HEK293T (cell line): ENCODE data around the gene HMGA1.
"Not testable (repeated sequence)": the region's sequence is repeated elsewhere in the genome, so short reads cannot be mapped to it uniquely, and the experiment has no call there.

Experiments
- CTCF ChIA-PET: fragments of 350-600 bp; formaldehyde crosslinking; extraction: SDS; loops from one replicate; lab custom pipeline; 2021; ENCODE audit warnings: antibody characterized with exemption, inconsistent platforms; lab: Yijun Ruan, JAX
- POLR2A ChIA-PET: fragments of 350-600 bp; formaldehyde crosslinking; extraction: SDS; loops from one replicate; lab custom pipeline; 2020; ENCODE audit warnings: antibody characterized with exemption, inconsistent platforms; lab: Yijun Ruan, JAX
- DNase-seq: peaks from one replicate; pipeline ENCODE4 v3.0.0; 2012; ENCODE audit warnings: mixed read lengths; ENCODE audit errors: extremely low spot score
- ARNT ChIP-seq: fragments of 450-650 bp; IDR thresholded peaks from 2 replicates; pipeline ENCODE4 v1.6.1; 2017; ENCODE audit warnings: mild to moderate bottlenecking
- BHLHE40 ChIP-seq: fragments of 450-650 bp; IDR thresholded peaks from 2 replicates; pipeline ENCODE4 v1.6.1; 2016; ENCODE audit warnings: mild to moderate bottlenecking, moderate library complexity, borderline replicate concordance
- CTBP1 ChIP-seq: fragments of 450-650 bp; IDR thresholded peaks from 2 replicates; pipeline ENCODE4 v1.6.1; 2016; ENCODE audit warnings: borderline replicate concordance
- ELF4 ChIP-seq: fragments of 450-650 bp; IDR thresholded peaks from 2 replicates; pipeline ENCODE4 v1.6.1; 2017; ENCODE audit warnings: antibody characterized with exemption
- FOXA1 ChIP-seq: fragments of 450-650 bp; IDR thresholded peaks from 2 replicates; pipeline ENCODE4 v1.6.1; 2016; ENCODE audit warnings: mild to moderate bottlenecking
- FOXK2 ChIP-seq: fragments of 450-650 bp; IDR thresholded peaks from 2 replicates; pipeline ENCODE4 v1.6.1; 2016; ENCODE audit warnings: mild to moderate bottlenecking
- FOXM1 ChIP-seq: fragments of 450-650 bp; IDR thresholded peaks from 2 replicates; pipeline ENCODE4 v1.6.1; 2017; ENCODE audit warnings: mild to moderate bottlenecking, borderline replicate concordance
- HDGF ChIP-seq: fragments of 450-650 bp; IDR thresholded peaks from 2 replicates; pipeline ENCODE4 v1.6.1; 2017; ENCODE audit warnings: antibody characterized with exemption, borderline replicate concordance
- L3MBTL2 ChIP-seq: fragments of 450-650 bp; conservative IDR thresholded peaks from 2 replicates; pipeline ENCODE4 v1.6.1; 2016; ENCODE audit warnings: mild to moderate bottlenecking
- LEF1 ChIP-seq: fragments of 450-650 bp; IDR thresholded peaks from 2 replicates; pipeline ENCODE4 v1.6.1; 2017; ENCODE audit warnings: mild to moderate bottlenecking, borderline replicate concordance
- NFRKB ChIP-seq: fragments of 450-650 bp; IDR thresholded peaks from 2 replicates; pipeline ENCODE4 v1.6.1; 2016; ENCODE audit warnings: mild to moderate bottlenecking, moderate library complexity
- SP1 ChIP-seq: fragments of 450-650 bp; IDR thresholded peaks from 2 replicates; pipeline ENCODE4 v1.6.1; 2017
- SUZ12 ChIP-seq: fragments of 450-650 bp; IDR thresholded peaks from 2 replicates; pipeline ENCODE4 v1.6.1; 2016; ENCODE audit warnings: mild to moderate bottlenecking
- TARDBP ChIP-seq: fragments of 450-650 bp; IDR thresholded peaks from 2 replicates; pipeline ENCODE4 v1.6.1; 2016
- ZNF384 ChIP-seq: fragments of 450-650 bp; IDR thresholded peaks from 2 replicates; pipeline ENCODE4 v1.6.1; 2016
- TF ChIP-seq, protein P1 (sequence below): fragments of 450-650 bp; IDR thresholded peaks from 2 replicates; pipeline ENCODE4 v1.6.1; 2016

HMGA1 gene

DNA sequence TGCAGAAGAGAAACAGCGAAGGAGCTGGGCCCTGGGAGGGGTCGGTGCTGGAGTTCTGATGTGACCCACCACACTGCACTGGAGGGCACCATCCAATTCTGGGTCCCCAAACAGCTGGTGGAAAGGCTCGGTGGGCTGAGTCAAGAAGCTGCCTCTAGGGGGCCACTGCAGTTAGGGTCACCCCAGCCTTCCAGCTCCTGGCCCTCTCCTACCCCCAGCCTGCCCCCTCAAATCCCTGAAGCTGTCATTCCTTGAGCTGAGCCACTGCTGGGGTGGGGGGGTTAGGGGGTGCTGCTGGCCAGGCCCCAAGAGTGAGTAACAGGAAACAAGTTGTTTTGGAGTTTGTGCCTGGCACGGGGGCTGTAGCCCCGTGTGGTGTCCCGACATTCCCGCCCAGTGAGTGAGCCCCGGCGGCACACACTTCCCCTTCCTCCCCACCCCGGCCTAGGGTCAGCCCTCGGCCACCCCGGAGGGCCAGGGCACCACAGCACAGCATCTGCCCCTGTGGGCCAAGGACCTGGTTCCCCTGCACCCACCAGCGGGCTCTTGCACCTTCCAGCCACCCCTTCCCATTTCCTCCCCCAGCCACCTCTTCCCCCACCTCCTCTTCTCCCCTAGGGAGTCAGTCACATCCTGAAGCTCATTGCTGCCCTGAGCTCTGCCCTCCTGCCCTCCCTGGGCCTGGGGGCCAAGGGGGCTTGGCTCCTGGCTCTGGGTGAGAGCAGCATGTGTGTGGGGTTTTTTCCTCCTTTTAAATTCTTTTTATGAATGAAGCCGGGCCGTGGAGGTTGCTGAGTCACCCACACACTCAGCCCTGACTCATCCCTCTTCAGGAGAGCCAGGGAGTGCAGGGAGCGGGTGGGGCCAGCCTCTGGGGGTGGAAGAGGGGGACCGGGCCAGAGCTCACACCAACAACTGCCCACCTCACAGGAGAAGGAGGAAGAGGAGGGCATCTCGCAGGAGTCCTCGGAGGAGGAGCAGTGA, 7.5 kb downstream of the HMGA1 start:
- ChIA-PET CTCF (interaction anchor here (1.1 kb wide), 1 partner anchor 146 kb away, joined by 4 read pairs; no protein-coding TSS in a partner anchor), POLR2A (interaction anchor here (1.0 to 1.4 kb wide), 2 partner anchors 20 to 513 kb away, joined by 4 read pairs; partner anchors contain the start of gene SNRPC)
- no peak for TF ChIP-seq SUZ12
- no peak for TF ChIP-seq TARDBP
- TF ChIP-seq L3MBTL2 = no peak
- peak; percentile 13 for DNase-seq

DNA sequence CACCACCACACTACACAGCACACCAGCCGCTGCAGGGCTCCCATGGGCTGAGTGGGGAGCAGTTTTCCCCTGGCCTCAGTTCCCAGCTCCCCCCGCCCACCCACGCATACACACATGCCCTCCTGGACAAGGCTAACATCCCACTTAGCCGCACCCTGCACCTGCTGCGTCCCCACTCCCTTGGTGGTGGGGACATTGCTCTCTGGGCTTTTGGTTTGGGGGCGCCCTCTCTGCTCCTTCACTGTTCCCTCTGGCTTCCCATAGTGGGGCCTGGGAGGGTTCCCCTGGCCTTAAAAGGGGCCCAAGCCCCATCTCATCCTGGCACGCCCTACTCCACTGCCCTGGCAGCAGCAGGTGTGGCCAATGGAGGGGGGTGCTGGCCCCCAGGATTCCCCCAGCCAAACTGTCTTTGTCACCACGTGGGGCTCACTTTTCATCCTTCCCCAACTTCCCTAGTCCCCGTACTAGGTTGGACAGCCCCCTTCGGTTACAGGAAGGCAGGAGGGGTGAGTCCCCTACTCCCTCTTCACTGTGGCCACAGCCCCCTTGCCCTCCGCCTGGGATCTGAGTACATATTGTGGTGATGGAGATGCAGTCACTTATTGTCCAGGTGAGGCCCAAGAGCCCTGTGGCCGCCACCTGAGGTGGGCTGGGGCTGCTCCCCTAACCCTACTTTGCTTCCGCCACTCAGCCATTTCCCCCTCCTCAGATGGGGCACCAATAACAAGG, 8.5 kb downstream of the HMGA1 start:
- POLR2A ChIA-PET, DNase-seq: not testable (repeated sequence)
- CTCF ChIA-PET = interaction anchor here (1.1 kb wide), 1 partner anchor 82 kb away, joined by 3 read pairs; no protein-coding TSS in a partner anchor

DNA sequence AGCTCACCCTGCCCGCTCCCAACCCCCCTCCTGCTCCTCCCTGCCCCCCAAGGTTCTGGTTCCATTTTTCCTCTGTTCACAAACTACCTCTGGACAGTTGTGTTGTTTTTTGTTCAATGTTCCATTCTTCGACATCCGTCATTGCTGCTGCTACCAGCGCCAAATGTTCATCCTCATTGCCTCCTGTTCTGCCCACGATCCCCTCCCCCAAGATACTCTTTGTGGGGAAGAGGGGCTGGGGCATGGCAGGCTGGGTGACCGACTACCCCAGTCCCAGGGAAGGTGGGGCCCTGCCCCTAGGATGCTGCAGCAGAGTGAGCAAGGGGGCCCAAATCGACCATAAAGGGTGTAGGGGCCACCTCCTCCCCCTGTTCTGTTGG, 9.1 kb downstream of the HMGA1 start:
- POLR2A ChIA-PET, DNase-seq: not testable (repeated sequence)
- CTCF ChIA-PET = interaction anchor here (1.1 to 2.6 kb wide), 2 partner anchors 83 to 169 kb away, joined by 3 to 13 read pairs; no protein-coding TSS in a partner anchor

DNA sequence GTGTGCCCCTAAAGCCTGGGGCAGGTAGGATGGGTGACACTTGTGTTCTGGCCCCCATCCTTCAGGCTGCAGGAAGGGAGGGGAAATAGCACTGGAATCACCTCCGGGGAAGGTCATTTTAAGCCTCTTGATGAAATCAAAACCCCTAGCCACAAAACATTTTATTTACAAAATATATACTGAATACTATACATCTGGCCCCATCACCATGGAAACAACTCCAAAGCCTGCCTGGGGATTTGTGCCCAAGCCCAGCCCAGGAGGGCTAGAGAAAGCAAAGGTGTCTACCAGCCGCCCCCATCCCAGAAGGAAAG, 9.5 kb downstream of the HMGA1 start:
- TF ChIP-seq SUZ12 (no peak), SP1 (no peak), L3MBTL2 (no peak), BHLHE40 (no peak), FOXA1 (no peak), FOXM1 (no peak), FOXK2 (no peak), ZNF384 (no peak), TARDBP (no peak), CTBP1 (no peak), HDGF (no peak), ARNT (no peak), NFRKB (no peak), LEF1 (no peak), ELF4 (no peak)
- TF ChIP-seq, protein P1, sequence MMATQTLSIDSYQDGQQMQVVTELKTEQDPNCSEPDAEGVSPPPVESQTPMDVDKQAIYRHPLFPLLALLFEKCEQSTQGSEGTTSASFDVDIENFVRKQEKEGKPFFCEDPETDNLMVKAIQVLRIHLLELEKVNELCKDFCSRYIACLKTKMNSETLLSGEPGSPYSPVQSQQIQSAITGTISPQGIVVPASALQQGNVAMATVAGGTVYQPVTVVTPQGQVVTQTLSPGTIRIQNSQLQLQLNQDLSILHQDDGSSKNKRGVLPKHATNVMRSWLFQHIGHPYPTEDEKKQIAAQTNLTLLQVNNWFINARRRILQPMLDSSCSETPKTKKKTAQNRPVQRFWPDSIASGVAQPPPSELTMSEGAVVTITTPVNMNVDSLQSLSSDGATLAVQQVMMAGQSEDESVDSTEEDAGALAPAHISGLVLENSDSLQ = no peak
- CTCF ChIA-PET = interaction anchor here (1.1 to 2.6 kb wide), 2 partner anchors 83 to 169 kb away, joined by 3 to 13 read pairs; no protein-coding TSS in a partner anchor
- peak; percentile 2 for DNase-seq
- POLR2A ChIA-PET = no interaction called here

DNA sequence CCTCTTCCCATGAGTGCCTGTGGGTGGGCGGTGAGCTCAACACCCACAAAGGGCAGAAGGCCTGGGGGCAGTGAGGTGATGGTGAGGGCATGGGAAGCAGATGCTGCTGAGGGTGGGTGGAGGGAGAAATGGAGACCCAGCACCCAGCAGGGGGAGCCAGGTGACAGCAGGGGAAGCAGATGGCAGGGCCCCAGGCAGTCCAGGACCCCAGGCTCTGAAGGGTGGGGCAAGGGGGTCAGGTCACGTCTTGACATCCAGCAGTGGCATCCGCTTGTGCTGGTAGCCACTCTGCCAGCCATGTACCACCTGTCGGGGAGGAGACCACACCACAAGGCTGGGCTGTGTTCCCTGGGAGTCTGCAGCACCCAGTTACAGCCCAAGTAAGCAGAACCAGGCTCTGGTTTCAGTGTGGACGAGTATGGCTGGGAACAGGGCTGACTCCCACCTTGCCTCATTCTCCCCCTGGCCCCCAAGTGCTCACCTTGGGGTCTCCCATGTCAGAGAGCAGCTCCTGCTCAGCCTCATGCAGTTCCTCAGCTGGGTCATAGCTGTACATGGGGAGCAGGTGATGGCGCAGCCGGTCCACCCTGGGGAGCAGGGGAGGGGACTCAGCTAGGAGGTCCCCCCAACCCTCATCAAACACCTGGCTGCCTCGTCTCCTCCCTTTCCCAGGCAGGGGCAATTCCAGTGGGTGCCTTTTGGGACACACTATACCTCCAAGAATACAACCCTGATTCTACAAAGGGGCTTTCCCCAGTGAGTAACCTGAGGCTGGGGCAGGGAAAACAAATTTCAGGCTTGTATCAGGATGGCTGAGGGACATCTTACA, 10.1 kb downstream of the HMGA1 start:
- peak; percentile 32 for DNase-seq
- POLR2A ChIA-PET = interaction anchor here (1.0 kb wide), 1 partner anchor 170 kb away, joined by 4 read pairs; no protein-coding TSS in a partner anchor

More for the DNA sequence above, 10.1 kb downstream of the HMGA1 start:
- CTCF ChIA-PET = interaction anchor here (1.1 to 2.6 kb wide), 2 partner anchors 84 to 168 kb away, joined by 3 to 13 read pairs; no protein-coding TSS in a partner anchor
- TF ChIP-seq FOXA1 (no peak), ZNF384 (no peak), NFRKB (no peak), BHLHE40 (no peak), SP1 (no peak), ELF4 (no peak), SUZ12 (no peak), CTBP1 (no peak), FOXM1 (no peak), FOXK2 (no peak), L3MBTL2 (no peak), TARDBP (no peak), LEF1 (no peak), ARNT (no peak), HDGF (no peak)
- TF ChIP-seq, protein P1 = no peak
